Panc1 (cell line): ENCODE results near the gene SGSH.

Experiments used
- CTCF ChIP-seq: fragments of 450-650 bp; IDR thresholded peaks from 2 replicates; pipeline ENCODE4 v1.5.1; 2017; ENCODE audit warnings: mild to moderate bottlenecking
- POLR2AphosphoS5 ChIP-seq: IDR thresholded peaks from 2 replicates; pipeline ENCODE4 v1.6.1; 2012; ENCODE audit warnings: mild to moderate bottlenecking, low read depth, low read length, moderate library complexity
- REST ChIP-seq, 2 experiments: IDR thresholded peaks; 2 replicates each; pipeline ENCODE4 v1.6.1; 2011 to 2012; ENCODE audit warnings: low read depth in 2 of 2, control low read depth in 1 of 2, low read length in 1 of 2, mild to moderate bottlenecking in 1 of 2, moderate library complexity in 1 of 2; ENCODE audit not compliant: insufficient read depth in 1 of 2
- SIN3A ChIP-seq: IDR thresholded peaks from 2 replicates; pipeline ENCODE4 v1.6.1; 2012; ENCODE audit warnings: low read depth, mild to moderate bottlenecking, low read length, moderate library complexity, borderline replicate concordance; ENCODE audit not compliant: insufficient read depth

- no peak for TF ChIP-seq REST (IDR thresholded peaks at IDR 0.05; ENCODE audit: insufficient read depth in 1 of 2, low read depth in 2 of 2, low read length in 1 of 2)
- TF ChIP-seq CTCF: no peak
- no peak for TF ChIP-seq SIN3A
- TF ChIP-seq POLR2AphosphoS5: peak; percentile 46; the same call in 1 of the 2 replicates
Measured at GRCh38 chr17:80267391-80267790, 47.3 kb upstream of the SGSH start.
